GM21786 (cell line): Measurements from ENCODE around the gene SRSF7.
"Not testable (repeated sequence)": the region's sequence is repeated elsewhere in the genome, so short reads cannot be mapped to it uniquely, and the experiment has no call there.

Source experiments
- ATAC-seq: cut with Tn5 transposase; IDR thresholded peaks from one replicate; pipeline ENCODE4 v1.9.1; 2021; ENCODE audit not compliant: unreplicated experiment

SRSF7 gene

GRCh38 chr2:38754506-38754905 lies 3.3 kb upstream of the SRSF7 start:
- no peak for ATAC-seq

- ATAC-seq, result no peak
These were observed 2.9 kb upstream of the SRSF7 start for GRCh38 chr2:38754049-38754448.

GRCh38 chr2:38751596-38752410 lies 642 bp upstream of the SRSF7 start:
- no peak for ATAC-seq

GRCh38 chr2:38750011-38750890 lies 910 bp downstream of the SRSF7 start:
- no peak for ATAC-seq

GRCh38 chr2:38748943-38749804 lies 2.0 kb downstream of the SRSF7 start:
- no peak for ATAC-seq

DNA sequence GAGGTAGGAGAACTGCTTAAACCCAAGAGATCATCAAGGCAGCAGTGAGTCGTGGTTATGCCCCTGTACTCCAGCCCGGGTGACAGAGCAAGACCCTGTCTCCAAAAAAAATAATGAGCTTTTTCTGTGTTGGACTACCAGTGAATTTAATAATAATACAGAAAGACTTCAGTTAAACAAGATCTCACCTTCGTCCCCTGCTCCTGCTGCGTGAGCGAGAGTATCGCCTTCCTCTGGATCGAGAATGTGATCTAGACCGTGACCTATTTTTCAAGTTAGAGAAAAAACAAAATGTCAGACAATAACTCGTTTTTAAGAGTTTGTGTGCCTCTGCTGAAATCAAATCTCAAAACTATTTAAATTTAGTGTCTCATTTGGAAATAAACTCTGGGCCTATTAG lies 2.8 kb downstream of the SRSF7 start:
- no peak for ATAC-seq

GRCh38 chr2:38747819-38748218 lies 3.3 kb downstream of the SRSF7 start:
- ATAC-seq, result no peak

- no peak for ATAC-seq
These were observed 4.1 kb downstream of the SRSF7 start for GRCh38 chr2:38747007-38747424.

DNA sequence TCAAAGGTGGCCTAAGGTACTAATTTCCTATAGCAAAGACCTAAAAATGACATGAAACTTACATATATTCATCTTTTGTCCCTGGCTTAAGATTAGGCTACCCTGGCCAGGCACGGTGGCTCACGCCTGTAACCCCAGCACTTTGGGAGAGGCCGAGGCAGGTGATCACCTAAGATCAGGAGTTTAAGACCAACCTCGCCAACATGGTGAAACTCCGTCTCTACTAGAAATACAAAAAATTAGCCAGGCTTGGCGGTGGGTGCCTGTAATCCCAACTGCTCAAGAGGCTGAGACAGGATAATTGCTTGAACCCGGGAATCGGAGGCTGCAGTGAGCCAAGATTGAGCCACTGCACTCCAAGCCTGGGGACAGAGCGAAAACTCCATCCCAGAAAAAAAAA lies 5.9 kb downstream of the SRSF7 start:
- no peak for ATAC-seq

GRCh38 chr2:38744399-38744780 lies 6.8 kb downstream of the SRSF7 start:
- no peak for ATAC-seq

DNA sequence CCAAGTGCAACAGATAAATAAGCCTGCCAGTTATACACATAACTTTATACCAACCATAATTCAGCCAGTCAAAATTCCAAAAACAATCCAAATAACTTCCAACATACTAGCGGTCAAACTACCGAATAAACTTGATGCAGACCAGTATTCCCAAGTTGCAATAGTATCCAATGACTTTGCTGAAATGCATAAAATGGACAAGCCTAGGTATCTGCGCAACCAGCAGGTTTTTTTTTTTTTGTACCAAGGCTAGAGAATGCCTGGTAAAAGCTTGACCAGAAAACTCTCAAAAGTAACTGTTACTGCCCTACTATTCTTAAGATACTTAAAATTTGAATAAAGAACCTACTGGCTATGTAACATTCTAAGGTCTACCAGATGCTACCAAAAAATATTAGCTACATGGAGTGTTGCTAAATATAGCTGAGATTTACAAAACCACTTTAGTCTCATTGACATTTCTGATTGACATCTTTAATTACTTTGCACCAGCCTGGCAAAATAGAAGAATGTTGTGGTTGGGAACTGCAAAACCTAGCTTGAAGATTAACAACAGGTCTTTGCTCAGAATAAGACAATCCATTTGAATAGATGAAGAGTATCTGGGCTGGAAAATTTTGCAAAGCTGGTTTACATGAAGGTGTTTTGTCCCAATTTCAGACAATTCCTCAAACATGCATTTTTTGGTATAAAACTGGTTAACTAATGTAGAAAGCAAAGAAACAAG lies 7.3 kb downstream of the SRSF7 start:
- ATAC-seq, result no peak

- no peak for ATAC-seq
These were observed 8.2 kb downstream of the SRSF7 start for GRCh38 chr2:38742797-38743559.

- ATAC-seq, result no peak
These were observed 10.1 kb downstream of the SRSF7 start for GRCh38 chr2:38740851-38741731.

DNA sequence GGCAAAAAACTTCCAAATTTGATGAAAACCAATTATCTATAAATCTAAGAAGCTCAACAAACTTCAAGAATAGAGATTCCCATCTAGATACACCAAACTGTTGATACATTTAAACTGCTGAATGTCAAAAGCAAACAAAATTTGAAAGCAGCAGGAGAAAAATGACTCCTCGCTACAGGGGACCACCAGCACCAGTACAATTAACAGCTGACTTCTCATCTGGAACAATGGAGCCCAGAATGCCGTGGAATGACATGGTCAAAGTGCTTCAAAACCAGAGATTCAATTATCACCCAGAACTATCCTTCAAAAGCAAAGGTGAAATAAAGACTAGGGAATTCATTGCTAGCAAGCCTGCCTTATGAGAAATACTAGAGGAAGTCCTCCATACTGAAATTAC lies 11.6 kb downstream of the SRSF7 start:
- no peak for ATAC-seq

DNA sequence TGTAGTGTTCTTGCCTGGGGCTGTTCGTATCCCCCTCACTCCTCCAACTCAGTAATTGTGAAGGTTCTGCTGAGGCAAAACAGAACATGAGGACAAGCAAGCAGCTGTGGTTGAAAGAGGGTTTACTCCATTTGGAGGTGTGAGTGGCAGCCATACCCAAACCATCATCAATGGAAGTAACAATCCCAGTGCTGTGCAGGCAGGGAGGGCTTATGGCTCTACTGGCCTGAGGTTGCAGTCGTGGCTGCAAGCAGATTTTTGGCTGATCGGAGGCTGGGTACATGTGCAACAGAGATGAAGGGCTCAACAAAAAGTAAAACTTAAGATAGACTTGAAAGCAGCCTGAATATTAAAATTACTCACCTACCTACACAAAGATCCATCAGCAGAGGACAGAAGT lies 13.2 kb downstream of the SRSF7 start:
- ATAC-seq, result no peak

DNA sequence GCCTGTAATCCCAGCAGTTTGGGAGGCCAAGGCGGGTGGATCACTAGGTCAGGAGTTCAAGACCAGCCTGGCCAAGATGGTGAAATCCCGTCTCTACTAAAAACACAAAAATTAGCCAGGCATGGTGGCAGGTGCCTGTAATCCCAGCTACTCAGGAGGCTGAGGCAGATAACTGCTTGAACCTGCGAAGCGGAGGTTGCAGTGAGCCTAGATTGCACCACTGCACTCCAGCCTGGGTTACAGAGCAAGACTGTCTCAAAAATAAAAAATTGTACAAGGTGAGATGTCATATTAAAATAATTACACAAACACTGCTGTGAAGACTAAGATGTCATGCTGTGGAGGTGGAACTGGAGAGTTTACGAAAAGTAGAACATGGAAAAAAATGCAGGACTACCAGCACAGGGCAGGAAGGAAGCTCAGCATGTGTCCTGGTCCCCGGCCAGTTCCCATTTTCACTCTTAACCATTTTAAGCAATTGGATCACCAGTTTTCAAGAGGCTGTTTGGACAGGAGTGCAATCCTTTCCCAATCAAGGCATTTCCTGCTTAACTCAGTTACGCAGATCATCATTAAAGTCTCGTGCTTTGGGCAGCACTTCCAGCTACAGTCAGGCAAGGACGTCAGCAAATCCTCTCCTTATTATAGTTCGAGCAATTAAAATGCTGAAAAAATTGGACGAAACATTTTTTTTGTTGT lies 14.0 kb downstream of the SRSF7 start:
- ATAC-seq, result not testable (repeated sequence)

GRCh38 chr2:38735999-38736320 lies 15.2 kb downstream of the SRSF7 start:
- no peak for ATAC-seq

DNA sequence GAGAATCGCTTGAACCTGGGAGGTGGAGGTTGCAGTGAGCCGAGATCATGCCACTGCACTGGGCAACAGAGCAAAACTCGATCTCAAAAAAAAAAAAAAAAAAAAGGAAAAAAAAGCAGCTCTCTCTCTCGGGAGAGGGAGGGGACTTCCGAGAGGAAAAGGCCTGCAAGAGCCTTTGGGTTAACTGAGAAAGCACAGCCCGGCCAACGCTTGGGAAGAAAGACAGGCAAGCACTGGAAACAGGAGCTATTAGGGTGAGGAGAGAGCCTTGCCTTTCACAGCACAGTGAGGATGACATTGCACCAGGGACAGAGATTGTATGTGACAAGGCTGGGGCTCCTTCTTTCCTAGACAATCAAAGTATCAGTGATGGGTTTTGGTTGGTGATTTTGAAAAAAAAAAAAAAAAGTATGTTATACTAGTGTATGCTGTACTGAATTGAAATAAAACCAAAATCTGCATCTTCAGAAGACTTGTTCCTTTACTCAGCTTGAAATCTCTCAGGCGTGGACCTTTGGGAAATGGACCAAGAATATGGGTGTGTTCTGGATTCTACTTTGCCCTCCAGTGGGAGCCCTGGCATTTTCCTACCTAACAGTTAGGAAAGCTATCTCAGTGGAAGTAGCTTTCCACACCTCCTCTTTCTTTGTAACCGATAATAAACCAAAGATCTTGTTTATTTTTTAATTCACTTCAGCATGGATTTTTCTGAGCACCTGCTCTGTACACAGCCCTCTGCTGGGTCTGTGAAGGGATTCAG lies 16.7 kb downstream of the SRSF7 start:
- ATAC-seq, result no peak
